ENCODE measurements around the gene CDKN1A. TPM values are rescaled to one million over a fixed set of nuclear protein-coding genes. Genes with fewer than 3 reads are reported as not detected.

Gene CDKN1A
- total and polyA plus RNA-seq, 9 of the 15 experiments (the other 6 are each of a cell fraction or from before 2014, with no cell fraction given): 0.25 to 8.1 (median 5.1) TPM

- Histone ChIP-seq H3K4me3 (no peak overlapping the region), H3K9me1 (ENCODE audit: control insufficient read depth, insufficient read depth, low read length) (no peaks in the 10 kb centered on the region), H3K4me1 (replicated peaks in 1 of 2; ENCODE audit: control insufficient read depth in 2 of 2, insufficient read depth in 2 of 2, low read length in 2 of 2) (no peaks in the 10 kb centered on the region; a peak in 2 of 5 replicates), H3K4me2 (ENCODE audit: insufficient read depth, low read length) (no peak overlapping the region), H2AFZ (ENCODE audit: low read depth, low read length) (no peak overlapping the region; the same call in 1 of the 2 replicates), H3K36me3 (ENCODE audit: control insufficient read depth, insufficient read depth, low read length) (no peaks in the 10 kb centered on the region), H3K9me3 (replicated peaks; ENCODE audit: control insufficient read depth, insufficient read depth, low read depth, low read length) (no peaks in the 10 kb centered on the region), H3K27me3 (ENCODE audit: control insufficient read depth in 2 of 2, insufficient read depth in 2 of 2, low read length in 2 of 2) (peaks cover 30 to 39% of the 10 kb centered on the region in 2 experiments), H3K9ac (ENCODE audit: insufficient read depth in 1 of 2, low read depth in 2 of 2, low read length in 2 of 2) (peak overlapping the region in 1 of 2 experiments; percentile 29; a peak in 1 of 4 replicates), H4K20me1 (replicated peaks; ENCODE audit: control insufficient read depth, insufficient read depth, low read length) (0 out of 2 replicates have a peak, but pooled peaks cover 4% of the 10 kb centered on the region), H3K27ac (ENCODE audit: extremely low read depth, low read depth, low read length) (no peak overlapping the region), H3K79me2 (ENCODE audit: control insufficient read depth, insufficient read depth, low read length) (no peaks in the 10 kb centered on the region)
- no peak for FAIRE-seq
- CTCF ChIA-PET (ENCODE audit: low intra/inter-chr PET ratio): no interaction called here
- WGBS (ENCODE audit: insufficient coverage, low coverage, missing lambda C conversion rate): 20% methylated on average over 9 of the region's 9 CpGs
- BruUV-seq (replicated peaks): no TSS peak
- no peak for DNase-seq (ENCODE audit: extremely low read depth in 1 of 4, low spot score in 3 of 4)
- peak; percentile 31; the same call in 1 of the 3 replicates for ATAC-seq
- no peak for TF ChIP-seq PBX2 (CRISPR knock-in tag; IDR thresholded peaks at IDR 0.05; ENCODE audit: low read depth)
- no peak for TF ChIP-seq PBX2 (tag; conservative IDR thresholded peaks at IDR 0.05; ENCODE audit: low read depth)
- no peak for TF ChIP-seq ARHGAP35 (IDR thresholded peaks at IDR 0.05; ENCODE audit: partially characterized antibody)
- no peak for TF ChIP-seq ZFX (CRISPR knock-in tag; IDR thresholded peaks at IDR 0.05)
- TF ChIP-seq CREB3 (tag; conservative IDR thresholded peaks at IDR 0.05; ENCODE audit: low read depth): no peak
- no peak for TF ChIP-seq CHCHD3 (CRISPR knock-in tag; IDR thresholded peaks at IDR 0.05)
- no peak for TF ChIP-seq CTBP1 (IDR thresholded peaks at IDR 0.05; ENCODE audit: borderline replicate concordance)
- no peak for TF ChIP-seq RUNX1 (IDR thresholded peaks at IDR 0.05; ENCODE audit: low read depth)
- POLR2A ChIA-PET: interaction anchor here (0.7 to 1.2 kb wide), 3 partner anchors 24 to 1961 kb away, joined by 3 to 6 read pairs (median 4); no protein-coding TSS in a partner anchor
- in situ Hi-C loops (cut with MboI) (no loop called here), intact Hi-C loops (cut with micrococcal nuclease) (no loop called here)
These were observed 44.6 kb upstream of the CDKN1A start for GRCh38 chr6:36633915-36634314.

Data from K562 (cell line).